Measurements from ENCODE around the gene SLAMF1. TPM values are rescaled to one million over a fixed set of nuclear protein-coding genes. Genes with fewer than 3 reads are reported as not detected.
"Not testable (repeated sequence)": the region's sequence is repeated elsewhere in the genome, so short reads cannot be mapped to it uniquely, and the experiment has no call there.

The SLAMF1 gene
- total RNA-seq, 2 donors from 2014 or later, result 1.8 to 2.3 TPM

- H3K27me3 ChIP-seq (replicated peaks; ENCODE audit: insufficient read depth), result no peaks in the 10 kb centered on the region
- H3K9me3 ChIP-seq, result no peaks in the 10 kb centered on the region
- H3K36me3 ChIP-seq, result no peaks in the 10 kb centered on the region
- no peak overlapping the region for H3K27ac ChIP-seq
- no peaks in the 10 kb centered on the region for H3K4me1 ChIP-seq (ENCODE audit: control insufficient read depth in 1 of 2, low read depth in 2 of 2)
- no peak overlapping the region for H3K4me3 ChIP-seq
- DNase-seq (ENCODE audit: low spot score) (no peak), ATAC-seq (ENCODE audit: insufficient number of reproducible peaks, low FRiP score, low read depth) (no peak)
- no peak for TF ChIP-seq CTCF (IDR thresholded peaks at IDR 0.05)
Measured at GRCh38 chr1:160588468-160588867, 58.4 kb downstream of the SLAMF1 start.

DNA sequence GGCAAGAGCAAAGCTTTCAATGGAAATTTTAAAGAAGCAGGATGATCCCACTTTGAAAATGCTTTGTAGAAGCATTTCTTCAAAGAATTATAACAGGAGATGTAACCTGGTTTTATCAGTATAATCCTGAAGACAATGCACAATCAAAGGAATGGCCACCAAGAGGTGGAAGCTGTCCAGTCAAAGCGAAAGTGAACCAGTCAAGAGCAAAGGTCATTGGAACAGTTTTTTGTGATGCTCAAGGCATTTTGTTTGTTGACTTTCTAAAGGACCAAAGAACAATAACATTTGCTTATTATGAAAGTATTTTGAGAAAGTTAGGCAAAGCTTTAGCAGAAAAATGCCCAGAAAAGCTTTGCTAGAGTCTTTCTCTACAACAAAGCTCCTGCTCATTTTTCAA, 62.1 kb downstream of the SLAMF1 start:
- H3K4me3 ChIP-seq, result no peak overlapping the region
- H3K9me3 ChIP-seq, result no peaks in the 10 kb centered on the region
- no peaks in the 10 kb centered on the region for H3K36me3 ChIP-seq
- no peak overlapping the region for H3K27ac ChIP-seq
- no peak for DNase-seq (ENCODE audit: low spot score)
- H3K27me3 ChIP-seq (replicated peaks; ENCODE audit: insufficient read depth), result no peaks in the 10 kb centered on the region
- no peak for TF ChIP-seq CTCF (IDR thresholded peaks at IDR 0.05)
- no peak for ATAC-seq (ENCODE audit: insufficient number of reproducible peaks, low FRiP score, low read depth)
- H3K4me1 ChIP-seq (ENCODE audit: control insufficient read depth in 1 of 2, low read depth in 2 of 2), result no peaks in the 10 kb centered on the region

GRCh38 chr1:160582976-160583375, 63.9 kb downstream of the SLAMF1 start:
- H3K9me3 ChIP-seq; H3K36me3 ChIP-seq; H3K27me3 ChIP-seq (replicated peaks; ENCODE audit: insufficient read depth); ATAC-seq (ENCODE audit: insufficient number of reproducible peaks, low FRiP score, low read depth); H3K4me3 ChIP-seq; H3K27ac ChIP-seq; H3K4me1 ChIP-seq (ENCODE audit: control insufficient read depth in 1 of 2, low read depth in 2 of 2); DNase-seq (ENCODE audit: low spot score): not testable (repeated sequence)

GRCh38 chr1:160581961-160582360, 64.9 kb downstream of the SLAMF1 start:
- Histone ChIP-seq H3K27me3 (replicated peaks; ENCODE audit: insufficient read depth) (no peaks in the 10 kb centered on the region), H3K4me1 (ENCODE audit: control insufficient read depth in 1 of 2, low read depth in 2 of 2) (no peaks in the 10 kb centered on the region), H3K36me3 (no peaks in the 10 kb centered on the region), H3K27ac (no peak overlapping the region), H3K9me3 (no peaks in the 10 kb centered on the region), H3K4me3 (no peak overlapping the region)
- ATAC-seq (ENCODE audit: insufficient number of reproducible peaks, low FRiP score, low read depth) (no peak), DNase-seq (ENCODE audit: low spot score) (no peak)
- no peak for TF ChIP-seq CTCF (IDR thresholded peaks at IDR 0.05)

- DNase-seq (ENCODE audit: low spot score), result no peak
- H3K27me3 ChIP-seq (replicated peaks; ENCODE audit: insufficient read depth), result no peaks in the 10 kb centered on the region
- H3K4me1 ChIP-seq (ENCODE audit: control insufficient read depth in 1 of 2, low read depth in 2 of 2), result no peaks in the 10 kb centered on the region
- TF ChIP-seq CTCF (IDR thresholded peaks at IDR 0.05), result no peak
- no peak overlapping the region for H3K27ac ChIP-seq
- ATAC-seq (ENCODE audit: insufficient number of reproducible peaks, low FRiP score, low read depth), result no peak
- H3K36me3 ChIP-seq, result no peaks in the 10 kb centered on the region
- no peak overlapping the region for H3K4me3 ChIP-seq
- no peaks in the 10 kb centered on the region for H3K9me3 ChIP-seq
Measured at GRCh38 chr1:160580221-160580812, 66.5 kb downstream of the SLAMF1 start.

GRCh38 chr1:160579216-160579701, 67.6 kb downstream of the SLAMF1 start, which contains the start of gene CD84:
Gene CD84, minus strand, starts transcription at chr1:160579496. Its CDS starts 59 bp downstream, at chr1:160579437.
- Histone ChIP-seq H3K4me3 (peak within 1 kb of the TSS; percentile 58), H3K27ac (peak within 1 kb of the TSS in 1 of 2 donors; percentile 48)
- no peak for ATAC-seq (ENCODE audit: insufficient number of reproducible peaks, low FRiP score, low read depth)

More at GRCh38 chr1:160579216-160579701, 67.6 kb downstream of the SLAMF1 start, which contains the start of gene CD84:
- Histone ChIP-seq H3K27me3 (replicated peaks; ENCODE audit: insufficient read depth) (no peaks in the 10 kb centered on the region), H3K9me3 (no peaks in the 10 kb centered on the region), H3K4me1 (ENCODE audit: control insufficient read depth in 1 of 2, low read depth in 2 of 2) (no peaks in the 10 kb centered on the region), H3K36me3 (no peaks in the 10 kb centered on the region)
- DNase-seq (ENCODE audit: low spot score), result no peak
- TF ChIP-seq CTCF (IDR thresholded peaks at IDR 0.05), result no peak

All from thoracic aorta (tissue), 2 donors.